GM18951 (cell line): Measurements from ENCODE around the gene NCL.

Experiments used
- POLR2A ChIP-seq: IDR thresholded peaks from 4 replicates; pipeline ENCODE4 v1.6.1; 2011; ENCODE audit warnings: mild to moderate bottlenecking; ENCODE audit not compliant: insufficient read length, insufficient read depth; ENCODE audit errors: extremely low read depth
- in situ Hi-C: fragments of 300-500 bp; cut with MboI; formaldehyde crosslinking; loops from one replicate; pipeline ENCODE4 v1.12.0; 2022; ENCODE audit warnings: low sequenced_read_pairs, mixed read lengths, inconsistent platforms; ENCODE audit not compliant: unreplicated experiment

NCL gene

DNA sequence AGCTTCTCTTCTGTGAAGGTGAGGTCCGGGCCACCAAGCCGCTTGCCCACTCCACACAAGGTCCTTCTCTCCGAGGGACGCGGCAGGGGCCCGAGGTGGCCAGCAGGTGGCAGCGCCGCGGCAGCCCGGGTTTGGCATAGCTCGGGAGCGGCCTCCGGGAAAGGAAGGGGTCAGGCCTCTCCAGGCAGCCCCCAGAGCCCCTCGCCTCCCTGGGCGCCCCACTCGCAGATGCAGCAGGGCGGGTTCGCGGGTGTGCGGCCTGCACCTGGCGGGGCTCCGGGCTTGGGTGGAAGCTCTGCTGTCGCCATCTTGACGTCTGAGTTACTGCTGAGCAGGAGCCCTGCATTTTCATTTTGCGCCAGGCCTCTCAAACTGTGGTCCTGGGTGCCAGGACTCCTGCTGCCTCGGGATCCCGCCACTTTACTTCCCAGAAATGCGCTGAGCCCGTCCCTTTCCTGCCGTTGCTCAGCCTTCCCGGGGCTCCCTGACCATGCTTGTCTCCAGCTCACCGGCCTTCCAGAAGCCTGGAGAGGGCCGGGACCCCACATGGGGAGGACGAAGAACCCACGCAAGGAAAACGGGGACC lies 18.6 kb upstream of the NCL start:
- in situ Hi-C loops = no loop called here
- peak; percentile 25 for TF ChIP-seq POLR2A

DNA sequence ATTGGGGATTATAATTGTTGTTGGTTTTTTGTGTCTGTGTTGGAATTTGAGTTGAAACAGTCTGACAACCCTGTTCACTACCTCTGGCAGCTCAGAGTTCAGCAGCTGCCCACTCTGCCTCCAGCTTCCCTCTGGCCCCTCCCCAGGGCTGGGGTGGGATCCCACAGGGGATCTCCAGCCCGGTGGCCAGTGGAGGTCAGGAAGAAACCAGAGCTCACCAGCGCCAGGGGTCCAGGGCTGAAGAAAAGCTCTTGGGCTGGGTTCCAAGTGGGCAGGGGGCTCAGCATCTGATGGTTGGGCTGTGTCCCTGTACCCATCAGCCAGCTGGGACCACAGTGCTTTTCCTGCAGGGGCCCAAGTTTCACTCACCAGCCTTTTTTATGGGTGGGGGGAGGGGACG lies 16.5 kb upstream of the NCL start:
- in situ Hi-C loops = no loop called here

GRCh38 chr2:231479455-231479854 lies 15.2 kb upstream of the NCL start:
- in situ Hi-C loops = no loop called here
- no peak for TF ChIP-seq POLR2A

More for the DNA sequence above, 16.5 kb upstream of the NCL start:
- TF ChIP-seq POLR2A = no peak

DNA sequence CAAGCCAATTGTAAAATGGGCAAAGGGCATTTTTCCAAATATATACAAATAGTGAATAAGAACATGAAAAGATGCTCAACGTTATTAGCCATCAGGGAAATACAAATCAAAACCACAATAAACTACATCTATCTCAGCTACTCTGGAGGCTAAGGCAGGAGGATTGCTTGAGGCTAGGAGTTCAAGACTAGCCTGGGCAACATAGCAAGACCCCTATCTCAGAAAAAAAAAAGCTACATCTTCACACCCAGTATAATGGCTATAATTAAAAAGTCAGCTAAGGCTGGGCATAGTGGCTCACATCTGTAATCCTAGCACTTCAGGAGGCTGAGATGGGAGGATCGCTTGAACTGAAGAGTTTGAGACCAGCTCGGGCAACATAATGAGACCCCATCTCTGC lies 12.6 kb upstream of the NCL start:
- in situ Hi-C loops = no loop called here
- no peak for TF ChIP-seq POLR2A

GRCh38 chr2:231475965-231476364 lies 11.7 kb upstream of the NCL start:
- in situ Hi-C loops = no loop called here
- no peak for TF ChIP-seq POLR2A

- in situ Hi-C loops = no loop called here
- no peak for TF ChIP-seq POLR2A
Observed at GRCh38 chr2:231472816-231473215, 8.5 kb upstream of the NCL start.

- in situ Hi-C loops = no loop called here
- no peak for TF ChIP-seq POLR2A
Observed at GRCh38 chr2:231470246-231470900, 6.1 kb upstream of the NCL start.

DNA sequence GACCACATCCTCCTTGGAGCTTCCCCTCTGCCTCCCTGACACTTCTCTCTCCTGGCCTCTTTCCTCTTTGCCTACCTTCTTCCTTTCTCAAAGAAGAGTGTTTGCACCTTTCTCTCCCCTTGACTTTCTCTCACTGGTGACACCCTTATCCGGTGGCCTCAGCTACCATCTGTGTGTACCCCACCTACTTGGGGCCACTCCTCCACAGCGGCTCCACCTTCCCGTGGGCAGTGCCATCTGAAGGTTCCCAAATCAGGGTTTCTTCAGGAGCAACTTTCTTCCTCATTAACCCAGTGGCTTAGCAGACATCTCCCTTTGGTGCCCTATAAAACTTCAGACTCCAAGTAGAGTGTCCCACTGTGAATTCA lies 5.3 kb upstream of the NCL start:
- TF ChIP-seq POLR2A = no peak
- in situ Hi-C loops = no loop called here

- TF ChIP-seq POLR2A = no peak
- in situ Hi-C loops = no loop called here
Observed at GRCh38 chr2:231467613-231468530, 3.6 kb upstream of the NCL start.

- TF ChIP-seq POLR2A = no peak
- in situ Hi-C loops = no loop called here
Observed at GRCh38 chr2:231467016-231467545, 2.8 kb upstream of the NCL start.

DNA sequence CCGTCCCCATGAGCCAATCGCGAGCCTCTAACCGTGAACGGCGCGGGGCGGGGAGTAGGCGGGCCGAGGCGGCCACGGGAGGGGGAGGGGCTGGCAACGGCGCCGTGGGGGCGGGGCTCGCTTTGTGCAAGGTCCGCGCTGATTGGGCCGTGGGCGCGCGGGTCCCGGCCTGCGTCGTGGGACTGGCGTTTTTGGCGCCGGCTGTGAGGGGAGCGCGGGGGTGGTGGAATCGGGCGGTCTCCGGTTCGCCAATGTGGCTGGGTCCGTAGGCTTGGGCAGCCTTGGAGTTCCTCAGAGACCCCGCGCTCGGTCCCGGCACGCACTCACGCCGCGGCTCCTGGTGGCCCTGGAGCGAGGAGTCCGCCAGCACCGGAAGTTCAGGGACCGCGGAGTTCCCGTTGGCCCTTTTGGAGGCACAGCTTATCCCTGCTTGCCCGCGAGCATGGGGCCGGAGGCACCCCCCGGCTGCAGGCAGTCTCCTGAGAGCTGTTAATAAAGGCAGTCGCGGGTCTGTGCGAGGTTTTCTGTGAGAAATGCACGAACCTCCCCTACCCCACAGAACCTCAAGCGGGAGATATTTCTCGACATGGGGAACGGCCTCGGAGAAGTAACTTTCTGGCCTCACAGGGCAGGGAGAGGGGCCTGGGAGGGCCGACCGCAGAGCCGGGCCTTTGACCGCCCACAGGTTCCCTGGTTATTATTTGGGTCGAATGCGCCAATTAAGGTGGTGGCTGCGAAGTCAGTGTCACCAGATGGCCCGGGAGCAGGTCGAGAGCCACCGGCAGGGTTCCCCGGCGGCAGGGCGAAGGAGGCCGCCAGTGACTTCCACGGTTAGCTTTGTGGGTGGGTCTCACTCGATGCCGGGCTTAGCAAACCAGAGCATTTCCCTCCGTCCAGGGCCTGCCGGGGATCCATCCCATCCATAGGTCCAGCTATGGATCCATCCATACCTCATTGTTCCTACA lies 574 bp upstream of the NCL start:
- peak; percentile 67 for TF ChIP-seq POLR2A
- in situ Hi-C loops = no loop called here

DNA sequence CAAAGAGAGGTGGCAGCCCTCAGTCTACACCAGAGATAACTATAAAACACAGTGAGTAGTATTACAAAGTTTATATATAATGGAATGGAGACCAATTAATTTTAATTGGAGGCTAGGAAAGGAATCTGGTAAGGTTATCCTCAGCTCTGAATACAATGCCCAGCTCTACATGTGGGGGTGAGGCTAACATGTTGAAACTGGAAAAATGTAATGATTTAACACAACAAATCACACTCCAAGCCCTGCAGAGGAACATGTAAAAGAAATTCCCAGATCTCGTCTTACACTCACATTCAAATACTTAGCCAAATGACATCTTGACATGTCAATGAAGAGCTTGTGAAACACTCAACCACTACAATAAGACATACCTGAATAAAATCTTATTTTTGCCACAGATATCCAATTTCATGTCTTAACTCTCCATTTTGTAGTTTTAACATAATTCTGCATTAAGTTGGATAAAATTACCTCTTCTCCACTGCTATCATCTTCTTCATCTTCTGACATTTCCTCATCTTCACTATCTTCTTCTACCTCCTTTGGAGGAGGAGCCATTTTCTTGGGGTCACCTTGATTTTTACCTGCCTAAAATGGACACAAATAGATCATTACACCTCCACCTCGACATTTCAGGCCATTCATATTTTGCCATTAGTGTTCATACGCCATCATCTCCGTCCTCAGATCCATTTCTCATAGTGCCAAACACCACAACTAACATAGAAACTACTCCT lies 1.4 kb downstream of the NCL start:
- TF ChIP-seq POLR2A = no peak

More for the DNA sequence above, 1.4 kb downstream of the NCL start:
- in situ Hi-C loops = no loop called here
